Gastrocnemius medialis (tissue), 4 donors: Measurements from ENCODE around the gene ZNF366. TPM values are rescaled to one million over a fixed set of nuclear protein-coding genes. Genes with fewer than 3 reads are reported as not detected.

Source experiments
- ATAC-seq, 2 donors: fragments of 150-250 bp; one replicate each; pipeline ENCODE4 v1.9.1; 2016
- DNase-seq, 2 donors: peaks; one replicate each; pipeline ENCODE4 v3.0.0-alpha.2; 2019
- H3K27ac ChIP-seq, 4 donors: fragments of 200-600 bp; sonication (generic); 1 replicate in 1 of 4; 2 replicates in 3 of 4; pipeline ENCODE4 v1.5.1; 2016 to 2018; ENCODE audit warnings: mild to moderate bottlenecking in 2 of 4, moderate library complexity in 1 of 4
- H3K27me3 ChIP-seq, 3 donors: fragments of 200-600 bp; sonication (generic) in 2 of 3; 1 replicate in 1 of 3; 2 replicates in 2 of 3; pipeline versions ENCODE4 v1.5.1 to v1.6.0; 2016 to 2019; ENCODE audit warnings: mild to moderate bottlenecking in 1 of 3, moderate library complexity in 1 of 3
- H3K36me3 ChIP-seq, 2 donors: fragments of 200-600 bp; sonication (generic) in 1 of 2; one replicate each; pipeline ENCODE4 v1.5.1; 2017 to 2018
- H3K4me1 ChIP-seq, 2 donors: fragments of 200-600 bp; sonication (generic) in 1 of 2; one replicate each; pipeline ENCODE4 v1.5.1; 2016 to 2017; ENCODE audit warnings: mild to moderate bottlenecking in 2 of 2
- H3K4me3 ChIP-seq, 4 donors: fragments of 200-600 bp; sonication (generic) in 3 of 4; 1 replicate in 1 of 4; 2 replicates in 3 of 4; pipeline ENCODE4 v1.5.1; 2016 to 2019; ENCODE audit warnings: mild to moderate bottlenecking in 2 of 4
- H3K9me3 ChIP-seq, 3 donors: fragments of 200-600 bp; sonication (generic) in 2 of 3; 1 replicate in 1 of 3; 2 replicates in 2 of 3; pipeline ENCODE4 v1.5.1; 2016 to 2019
- POLR2A ChIP-seq, 2 donors: fragments of 450-650 bp; IDR thresholded peaks; one replicate each; pipeline ENCODE4 v1.6.1; 2017; ENCODE audit warnings: antibody characterized with exemption in 2 of 2, mild to moderate bottlenecking in 2 of 2, moderate library complexity in 2 of 2
- in situ Hi-C, 4 donors: fragments of 200-750 bp; cut with MboI; loops; one replicate each; pipeline versions ENCODE4 v1.15.0 to v1.8.0; 2017; ENCODE audit warnings: low sequenced_read_pairs in 4 of 4
- intact Hi-C: fragments of 100-400 bp; cut with DNase I; formaldehyde crosslinking; loops from one replicate; pipeline ENCODE4 v1.15.1; 2023; ENCODE audit warnings: low total_unique reads
- total RNA-seq, 4 donors: library from RNA; depleted of rRNA; stranded (reverse); fragments of >200 nt; gene quantifications; one replicate each; pipeline versions ENCODE4 v1.1.0 to v1.2.3, GENCODE V29; 2016
- TF ChIP-seq, protein P1 (sequence below), 5 experiments: fragments of 450-650 bp in 3 of 5; fragments of 200-600 bp in 2 of 5; sonication (generic) in 2 of 5; IDR thresholded peaks in 4 of 5; conservative IDR thresholded peaks in 1 of 5; 1 replicate in 4 of 5; 2 replicates in 1 of 5; pipeline ENCODE4 v1.5.1; 2016 to 2019; ENCODE audit warnings: antibody characterized with exemption in 5 of 5, mild to moderate bottlenecking in 3 of 5, moderate library complexity in 3 of 5

ZNF366 gene
- total RNA-seq, 4 donors from 2014 or later = 2.0 to 5.8 (median 3.0) TPM

DNA sequence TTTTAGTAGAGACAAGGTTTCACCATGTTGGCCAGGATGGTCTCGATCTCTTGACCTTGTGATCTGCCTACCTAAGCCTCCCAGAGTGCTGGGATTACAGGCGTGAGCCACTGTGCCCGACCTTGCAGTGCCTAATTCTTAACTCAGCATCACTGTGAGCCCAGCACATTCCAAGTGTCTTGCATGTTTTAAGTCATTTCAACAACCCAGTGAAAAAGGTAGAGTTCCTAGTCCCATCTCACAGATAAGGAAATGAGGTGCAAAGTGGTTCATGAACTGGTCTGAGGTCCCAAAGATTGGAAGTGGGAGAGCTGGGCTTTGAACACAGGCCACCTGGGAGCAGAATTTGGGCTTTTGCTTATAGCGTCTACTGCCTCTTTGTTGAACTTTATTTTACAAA lies 68.0 kb downstream of the ZNF366 start:
- intact Hi-C loops = no loop called here
- Histone ChIP-seq H3K9me3 (no peaks in the 10 kb centered on the region), H3K4me1 (peaks cover 51 to 54% of the 10 kb centered on the region in 2 donors), H3K27me3 (no peaks in the 10 kb centered on the region), H3K4me3 (no peak overlapping the region), H3K36me3 (no peaks in the 10 kb centered on the region), H3K27ac (peak overlapping the region in 2 of 4 donors; percentile 36 to 61)
- ATAC-seq (no peak), DNase-seq (no peak)
- TF ChIP-seq POLR2A (IDR thresholded peaks at IDR 0.05) = no peak
- TF ChIP-seq, protein P1, sequence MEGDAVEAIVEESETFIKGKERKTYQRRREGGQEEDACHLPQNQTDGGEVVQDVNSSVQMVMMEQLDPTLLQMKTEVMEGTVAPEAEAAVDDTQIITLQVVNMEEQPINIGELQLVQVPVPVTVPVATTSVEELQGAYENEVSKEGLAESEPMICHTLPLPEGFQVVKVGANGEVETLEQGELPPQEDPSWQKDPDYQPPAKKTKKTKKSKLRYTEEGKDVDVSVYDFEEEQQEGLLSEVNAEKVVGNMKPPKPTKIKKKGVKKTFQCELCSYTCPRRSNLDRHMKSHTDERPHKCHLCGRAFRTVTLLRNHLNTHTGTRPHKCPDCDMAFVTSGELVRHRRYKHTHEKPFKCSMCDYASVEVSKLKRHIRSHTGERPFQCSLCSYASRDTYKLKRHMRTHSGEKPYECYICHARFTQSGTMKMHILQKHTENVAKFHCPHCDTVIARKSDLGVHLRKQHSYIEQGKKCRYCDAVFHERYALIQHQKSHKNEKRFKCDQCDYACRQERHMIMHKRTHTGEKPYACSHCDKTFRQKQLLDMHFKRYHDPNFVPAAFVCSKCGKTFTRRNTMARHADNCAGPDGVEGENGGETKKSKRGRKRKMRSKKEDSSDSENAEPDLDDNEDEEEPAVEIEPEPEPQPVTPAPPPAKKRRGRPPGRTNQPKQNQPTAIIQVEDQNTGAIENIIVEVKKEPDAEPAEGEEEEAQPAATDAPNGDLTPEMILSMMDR (IDR thresholded peaks at IDR 0.05 in 4 of 5, conservative IDR thresholded peaks at IDR 0.05 in 1 of 5) = no peak
- in situ Hi-C loops = no loop called here

DNA sequence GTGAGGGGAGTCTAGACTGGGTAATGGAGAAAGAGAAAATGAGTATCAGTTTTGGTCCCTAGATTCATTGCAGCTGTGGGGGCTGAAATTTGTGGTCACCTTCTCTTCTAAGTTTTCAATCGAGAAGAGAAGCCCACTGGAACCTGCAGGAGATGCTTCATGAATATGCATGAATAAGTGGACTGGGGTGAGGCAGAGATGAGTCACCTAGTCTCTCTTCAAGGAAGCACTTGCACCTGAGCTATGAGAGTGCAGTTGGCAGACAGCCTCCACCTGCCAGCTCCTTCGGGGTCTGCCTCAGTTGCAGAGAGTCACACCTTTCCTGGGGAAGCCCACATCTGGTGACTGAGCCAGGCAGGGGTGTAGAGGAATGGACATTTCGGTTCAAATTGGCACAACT lies 69.1 kb downstream of the ZNF366 start:
- TF ChIP-seq, protein P1 (IDR thresholded peaks at IDR 0.05 in 4 of 5, conservative IDR thresholded peaks at IDR 0.05 in 1 of 5) = no peak
- no peak for TF ChIP-seq POLR2A (IDR thresholded peaks at IDR 0.05)
- no peak overlapping the region for H3K27ac ChIP-seq
- H3K9me3 ChIP-seq = no peaks in the 10 kb centered on the region
- H3K4me3 ChIP-seq = no peak overlapping the region
- DNase-seq = no peak
- ATAC-seq = no peak
- no peaks in the 10 kb centered on the region for H3K27me3 ChIP-seq
- H3K36me3 ChIP-seq = no peaks in the 10 kb centered on the region
- H3K4me1 ChIP-seq = peaks cover 56 to 61% of the 10 kb centered on the region in 2 donors
- in situ Hi-C loops (no loop called here), intact Hi-C loops (no loop called here)

DNA sequence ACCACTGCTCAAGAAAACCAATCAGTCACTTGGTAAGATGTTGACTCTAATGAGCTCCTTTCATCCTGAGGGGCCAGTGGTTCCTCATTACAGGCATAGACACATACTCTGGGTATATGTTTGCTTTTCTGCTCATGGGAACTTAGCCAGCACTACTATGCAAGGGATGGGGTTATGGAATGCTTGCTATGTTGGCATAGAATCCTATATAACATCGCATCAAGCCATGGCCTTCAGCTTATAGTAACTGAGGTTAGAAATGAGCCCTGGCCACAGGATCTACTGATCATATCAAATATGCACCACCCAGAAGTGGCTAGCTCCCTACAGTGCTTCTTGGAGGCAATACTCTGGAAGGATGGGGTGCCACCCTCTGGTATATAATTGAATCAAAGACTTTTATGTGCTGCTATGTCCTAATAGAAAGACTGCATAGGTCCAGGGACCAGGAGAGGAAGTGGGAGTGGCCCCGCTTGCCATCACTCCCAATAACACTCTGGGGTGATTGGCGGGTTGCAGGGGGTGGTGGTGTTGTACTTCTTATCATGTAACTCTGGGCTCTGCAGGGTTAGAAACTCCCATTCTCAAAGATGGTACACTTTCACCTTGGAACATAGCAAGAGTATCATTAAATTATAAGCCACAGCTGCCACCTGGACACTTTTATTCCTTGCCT lies 70.3 kb downstream of the ZNF366 start:
- H3K4me1 ChIP-seq = peaks cover 57 to 61% of the 10 kb centered on the region in 2 donors

DNA sequence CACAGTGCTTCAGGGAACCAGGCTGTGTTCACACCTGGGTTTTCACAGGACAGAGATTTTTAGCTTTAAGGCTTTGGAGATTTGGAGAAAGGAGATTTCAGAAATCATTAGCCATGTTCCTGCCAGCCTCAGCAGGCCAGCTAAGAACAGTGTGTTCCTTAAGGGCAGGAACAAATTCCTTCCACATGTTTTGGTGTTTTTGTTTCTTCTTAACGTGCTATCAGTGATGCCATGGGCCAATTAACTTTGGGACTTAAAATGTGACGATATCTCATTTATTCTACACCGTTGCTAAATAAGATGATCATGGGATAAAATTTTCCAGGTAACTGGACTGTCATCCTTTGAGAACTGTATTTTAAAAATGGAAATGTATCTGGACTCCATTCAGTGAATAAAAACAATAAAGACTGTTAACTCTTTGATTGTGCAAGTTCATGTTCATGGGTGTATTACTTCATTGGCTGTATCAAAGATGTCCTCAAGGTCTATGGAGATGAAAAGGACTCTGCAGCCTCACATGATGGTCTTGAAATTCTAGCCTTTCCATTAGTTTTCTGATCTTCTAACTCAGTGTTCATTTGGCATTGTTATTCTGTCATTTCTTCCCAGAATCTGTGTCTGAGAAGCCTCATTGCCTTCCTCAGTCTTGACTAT lies 72.3 kb downstream of the ZNF366 start:
- TF ChIP-seq POLR2A (IDR thresholded peaks at IDR 0.05) = no peak
- TF ChIP-seq, protein P1 (IDR thresholded peaks at IDR 0.05 in 4 of 5, conservative IDR thresholded peaks at IDR 0.05 in 1 of 5) = peak in 1 of 5 experiments; percentile 9
- Histone ChIP-seq H3K4me1 (peaks cover 37 to 43% of the 10 kb centered on the region in 2 donors), H3K27me3 (no peaks in the 10 kb centered on the region), H3K4me3 (peak overlapping the region in 1 of 4 donors; percentile 23), H3K36me3 (no peaks in the 10 kb centered on the region), H3K9me3 (no peaks in the 10 kb centered on the region), H3K27ac (peak overlapping the region; percentile 63 to 86 (median 76))
- ATAC-seq (peak; percentile 82 to 86), DNase-seq (peak in 1 of 2 donors; percentile 34)
- intact Hi-C loops (no loop called here), in situ Hi-C loops (no loop called here)

More for the DNA sequence above, 70.3 kb downstream of the ZNF366 start:
- in situ Hi-C loops (no loop called here), intact Hi-C loops (no loop called here)
- no peaks in the 10 kb centered on the region for H3K36me3 ChIP-seq
- ATAC-seq = no peak
- no peak for TF ChIP-seq POLR2A (IDR thresholded peaks at IDR 0.05)
- TF ChIP-seq, protein P1 (IDR thresholded peaks at IDR 0.05 in 4 of 5, conservative IDR thresholded peaks at IDR 0.05 in 1 of 5) = no peak
- no peaks in the 10 kb centered on the region for H3K9me3 ChIP-seq
- no peaks in the 10 kb centered on the region for H3K27me3 ChIP-seq
- DNase-seq = no peak
- H3K27ac ChIP-seq = peak overlapping the region in 2 of 4 donors; percentile 85 to 86
- no peak overlapping the region for H3K4me3 ChIP-seq
